NCI-H2107 treated with DMSO at 0.1 percent for 48 hours (cell line): ENCODE results near the gene MUC6.

Source experiments
- DNase-seq: peaks from one replicate; lab custom pipeline; 2025; ENCODE audit not compliant: unreplicated experiment; lab: John Stamatoyannopoulos, UW

The MUC6 gene

GRCh38 chr11:1038921-1039320 lies 2.4 kb upstream of the MUC6 start:
- DNase-seq, result no peak

GRCh38 chr11:1038361-1038760 lies 1.8 kb upstream of the MUC6 start:
- no peak for DNase-seq

GRCh38 chr11:1037506-1038055 lies 1.1 kb upstream of the MUC6 start:
- DNase-seq, result no peak

GRCh38 chr11:1036931-1037330 lies 413 bp upstream of the MUC6 start:
- no peak for DNase-seq

- DNase-seq, result no peak
These were observed 788 bp downstream of the MUC6 start for GRCh38 chr11:1035577-1036283.

GRCh38 chr11:1034456-1035295 lies 1.8 kb downstream of the MUC6 start:
- DNase-seq, result no peak

GRCh38 chr11:1034001-1034400 lies 2.5 kb downstream of the MUC6 start:
- no peak for DNase-seq

GRCh38 chr11:1033016-1033798 lies 3.3 kb downstream of the MUC6 start:
- DNase-seq, result no peak

GRCh38 chr11:1032310-1032891 lies 4.1 kb downstream of the MUC6 start:
- DNase-seq, result no peak

GRCh38 chr11:1031121-1031899 lies 5.2 kb downstream of the MUC6 start:
- DNase-seq, result no peak

- no peak for DNase-seq
These were observed 6.0 kb downstream of the MUC6 start for GRCh38 chr11:1030556-1030955.

- DNase-seq, result no peak
These were observed 6.4 kb downstream of the MUC6 start for GRCh38 chr11:1030086-1030485.

- DNase-seq, result no peak
These were observed 6.9 kb downstream of the MUC6 start for GRCh38 chr11:1029654-1030053.

- DNase-seq, result no peak
These were observed 7.5 kb downstream of the MUC6 start for GRCh38 chr11:1029051-1029450.

- no peak for DNase-seq
These were observed 7.9 kb downstream of the MUC6 start for GRCh38 chr11:1028616-1029015.

- DNase-seq, result no peak
These were observed 8.3 kb downstream of the MUC6 start for GRCh38 chr11:1028291-1028540.

GRCh38 chr11:1027483-1028290 lies 8.8 kb downstream of the MUC6 start:
- DNase-seq, result no peak

- DNase-seq, result no peak
These were observed 9.7 kb downstream of the MUC6 start for GRCh38 chr11:1026641-1027482.

GRCh38 chr11:1026163-1026450 lies 10.4 kb downstream of the MUC6 start:
- no peak for DNase-seq
